OCI-LY1 (cell line): ENCODE results near the gene ANKS1A.

Experiments
- H2AFZ ChIP-seq: fragments of 200-600 bp; sonication (generic), shearing (Covaris generic); 2 replicates; pipeline ENCODE4 v1.6.0; 2014; ENCODE audit warnings: antibody characterized with exemption, mild to moderate bottlenecking, low read length
- H3F3A ChIP-seq: fragments of 200-600 bp; sonication (generic), shearing (Covaris generic); 2 replicates; pipeline ENCODE4 v1.6.0; 2014; ENCODE audit warnings: mild to moderate bottlenecking, antibody characterized with exemption, low read length, moderate library complexity; ENCODE audit not compliant: insufficient read depth
- H3K27ac ChIP-seq: fragments of 200-600 bp; sonication (generic); 2 replicates; pipeline ENCODE4 v1.5.1; 2014; ENCODE audit warnings: low read length, mixed run types, mild to moderate bottlenecking, low read depth; ENCODE audit not compliant: poor library complexity, severe bottlenecking
- H3K27me3 ChIP-seq: fragments of 200-600 bp; sonication (generic); 2 replicates; pipeline ENCODE4 v1.6.0; 2014; ENCODE audit warnings: antibody characterized with exemption, mild to moderate bottlenecking, low read length, moderate library complexity; ENCODE audit not compliant: insufficient read depth
- H3K36me3 ChIP-seq: fragments of 200-600 bp; sonication (generic); 2 replicates; pipeline ENCODE4 v1.6.1; 2014; ENCODE audit warnings: mild to moderate bottlenecking, antibody characterized with exemption, low read length, moderate library complexity, mixed read lengths; ENCODE audit not compliant: insufficient read depth
- H3K4me1 ChIP-seq: fragments of 200-600 bp; sonication (generic); 2 replicates; pipeline ENCODE4 v1.5.1; 2014; ENCODE audit warnings: mild to moderate bottlenecking, low read length, moderate library complexity; ENCODE audit not compliant: insufficient read depth, severe bottlenecking
- H3K4me2 ChIP-seq: fragments of 200-600 bp; sonication (generic), shearing (Covaris generic); 2 replicates; pipeline ENCODE4 v1.6.1; 2014; ENCODE audit warnings: low read length
- H3K4me3 ChIP-seq: fragments of 200-600 bp; sonication (generic); 2 replicates; pipeline ENCODE4 v1.5.1; 2014; ENCODE audit warnings: low read length, low read depth, mild to moderate bottlenecking, mixed read lengths; ENCODE audit not compliant: poor library complexity, severe bottlenecking
- H3K79me2 ChIP-seq: fragments of 200-600 bp; shearing (Covaris generic); 2 replicates; pipeline ENCODE4 v1.6.1; 2016; ENCODE audit warnings: mixed run types, low read length, mixed read lengths; ENCODE audit not compliant: insufficient read depth
- H3K9ac ChIP-seq: fragments of 200-600 bp; sonication (generic), shearing (Covaris generic); 2 replicates; pipeline ENCODE4 v1.6.1; 2014; ENCODE audit warnings: mild to moderate bottlenecking, low read length, mixed read lengths
- H3K9me2 ChIP-seq: fragments of 200-600 bp; sonication (generic), shearing (Covaris generic); 2 replicates; pipeline ENCODE4 v1.6.1; 2014; ENCODE audit warnings: low read depth, mild to moderate bottlenecking, low read length, mixed read lengths
- H3K9me3 ChIP-seq: fragments of 200-600 bp; shearing (Covaris generic); 2 replicates; pipeline ENCODE4 v1.6.1; 2014; ENCODE audit warnings: low read length, mixed read lengths
- H4K20me1 ChIP-seq: fragments of 200-600 bp; sonication (generic), shearing (Covaris generic); 2 replicates; pipeline ENCODE4 v1.6.0; 2016; ENCODE audit warnings: mild to moderate bottlenecking, low read length; ENCODE audit not compliant: insufficient read depth
- CTCF ChIP-seq: fragments of 200-600 bp; sonication (generic), shearing (Covaris generic); IDR thresholded peaks from 2 replicates; pipeline ENCODE4 v1.5.1; 2017; ENCODE audit warnings: mild to moderate bottlenecking, antibody characterized with exemption, low read length, moderate library complexity, mixed read lengths
- EZH2 ChIP-seq: fragments of 200-600 bp; sonication (generic), shearing (Covaris generic); IDR thresholded peaks from 2 replicates; pipeline ENCODE4 v1.8.0; 2017; ENCODE audit warnings: borderline replicate concordance, mixed run types, mild to moderate bottlenecking, antibody characterized with exemption, low read length, moderate library complexity, mixed read lengths

Gene ANKS1A

GRCh38 chr6:34926655-34927054 lies 37.6 kb downstream of the ANKS1A start:
- Histone ChIP-seq H3K36me3 (no peaks in the 10 kb centered on the region), H3K27me3 (no peaks in the 10 kb centered on the region), H3K79me2 (no peaks in the 10 kb centered on the region), H3K27ac (no peak overlapping the region), H2AFZ (no peak overlapping the region), H4K20me1 (no peaks in the 10 kb centered on the region; the same call in 1 of the 2 replicates), H3K9me3 (no peaks in the 10 kb centered on the region), H3K4me3 (no peak overlapping the region), H3K4me1 (no peaks in the 10 kb centered on the region), H3K4me2 (no peak overlapping the region), H3F3A (no peaks in the 10 kb centered on the region), H3K9ac (no peak overlapping the region), H3K9me2 (no peaks in the 10 kb centered on the region)
- TF ChIP-seq CTCF (no peak), EZH2 (no peak)

- no peak overlapping the region for H2AFZ ChIP-seq
- no peak overlapping the region for H3K9ac ChIP-seq
- no peaks in the 10 kb centered on the region; the same call in 1 of the 2 replicates for H4K20me1 ChIP-seq
- no peak overlapping the region for H3K4me3 ChIP-seq
- no peaks in the 10 kb centered on the region for H3K27me3 ChIP-seq
- H3K4me2 ChIP-seq, result no peak overlapping the region
- H3K9me2 ChIP-seq, result no peaks in the 10 kb centered on the region
- no peaks in the 10 kb centered on the region for H3K79me2 ChIP-seq
- no peak for TF ChIP-seq EZH2
- no peak for TF ChIP-seq CTCF
- no peak overlapping the region for H3K27ac ChIP-seq
- H3K9me3 ChIP-seq, result no peaks in the 10 kb centered on the region
- no peaks in the 10 kb centered on the region for H3K36me3 ChIP-seq
- no peaks in the 10 kb centered on the region for H3F3A ChIP-seq
- no peaks in the 10 kb centered on the region for H3K4me1 ChIP-seq
These were observed 39.2 kb downstream of the ANKS1A start for GRCh38 chr6:34928220-34928619.

GRCh38 chr6:34928695-34929094 lies 39.6 kb downstream of the ANKS1A start:
- Histone ChIP-seq H3K4me2 (no peak overlapping the region), H3K36me3 (no peaks in the 10 kb centered on the region), H3K9me3 (no peaks in the 10 kb centered on the region), H3K9ac (no peak overlapping the region), H3F3A (no peaks in the 10 kb centered on the region), H3K4me1 (no peaks in the 10 kb centered on the region), H3K27me3 (no peaks in the 10 kb centered on the region), H3K9me2 (no peaks in the 10 kb centered on the region), H3K79me2 (no peaks in the 10 kb centered on the region), H3K4me3 (no peak overlapping the region), H2AFZ (no peak overlapping the region), H4K20me1 (no peaks in the 10 kb centered on the region; the same call in 1 of the 2 replicates), H3K27ac (no peak overlapping the region)
- no peak for TF ChIP-seq EZH2
- TF ChIP-seq CTCF, result no peak
